Measurements from ENCODE around the gene CHP2. TPM values are rescaled to one million over a fixed set of nuclear protein-coding genes. Genes with fewer than 3 reads are reported as not detected.
"Not testable (repeated sequence)": the region's sequence is repeated elsewhere in the genome, so short reads cannot be mapped to it uniquely, and the experiment has no call there.

CHP2 gene
- total RNA-seq, 5 donors from 2014 or later (not counting 1 experiment from before 2014, with no cell fraction given): not detected

DNA sequence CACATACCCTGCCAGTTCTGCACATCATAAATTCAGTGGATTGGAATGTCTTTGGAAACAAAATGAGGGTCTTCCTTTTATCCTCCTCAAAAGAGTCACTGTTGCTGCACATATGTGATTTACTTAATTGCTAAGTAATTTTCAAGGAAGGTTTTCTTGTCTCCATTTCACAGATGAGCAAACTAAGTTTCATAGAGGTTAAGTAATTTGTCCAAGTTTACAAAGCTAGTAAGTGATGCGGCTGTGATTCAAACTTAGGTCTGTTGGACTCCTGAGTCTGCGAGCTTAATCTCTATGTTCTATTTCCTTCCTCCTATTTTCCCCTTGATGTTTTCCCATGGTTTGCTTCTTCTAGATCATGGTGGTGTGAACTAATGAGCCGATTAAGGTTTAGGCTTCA is 28.1 kb upstream of the CHP2 start:
- ATAC-seq (replicated peaks in 1 of 4): no peak
- Mint-ChIP-seq H3K36me3 (peaks cover 4% of the 10 kb centered on the region), H3K9me3 (peaks cover 0 to 10% (median 8%) of the 10 kb centered on the region in 3 donors), H3K4me3 (no peak overlapping the region), H3K27ac (no peak overlapping the region), H3K4me1 (peaks cover 3 to 6% (median 3%) of the 10 kb centered on the region in 3 donors), H3K27me3 (peaks cover 18 to 24% of the 10 kb centered on the region in 2 donors)
- CTCF ChIA-PET: no interaction called here
- DNase-seq: no peak
- WGBS (ENCODE audit: insufficient coverage): no CpG with 5 or more reads among the region's 3 CpGs
- H3K9me3 ChIP-seq: no peaks in the 10 kb centered on the region
- H3K4me3 ChIP-seq (ENCODE audit: control insufficient read depth in 1 of 2, extremely low read depth in 1 of 2, low read length in 1 of 2): no peak overlapping the region
- H3K27me3 ChIP-seq (replicated peaks in 1 of 2; ENCODE audit: control insufficient read depth in 2 of 2, extremely low read depth in 1 of 2, insufficient read depth in 2 of 2, low read length in 1 of 2): peaks cover 0 to 6% of the 10 kb centered on the region in 2 experiments
- H3K36me3 ChIP-seq (ENCODE audit: control insufficient read depth in 2 of 2, extremely low read depth in 1 of 2, insufficient read depth in 1 of 2, low read length in 1 of 2): no peaks in the 10 kb centered on the region
- no peak overlapping the region for H3K27ac ChIP-seq (ENCODE audit: low read length)
- peaks cover 0 to 4% of the 10 kb centered on the region in 2 experiments for H3K4me1 ChIP-seq (ENCODE audit: control insufficient read depth in 1 of 2, extremely low read depth in 1 of 2, insufficient read depth in 2 of 2, low read length in 2 of 2)
- POLR2A ChIA-PET: no interaction called here

DNA sequence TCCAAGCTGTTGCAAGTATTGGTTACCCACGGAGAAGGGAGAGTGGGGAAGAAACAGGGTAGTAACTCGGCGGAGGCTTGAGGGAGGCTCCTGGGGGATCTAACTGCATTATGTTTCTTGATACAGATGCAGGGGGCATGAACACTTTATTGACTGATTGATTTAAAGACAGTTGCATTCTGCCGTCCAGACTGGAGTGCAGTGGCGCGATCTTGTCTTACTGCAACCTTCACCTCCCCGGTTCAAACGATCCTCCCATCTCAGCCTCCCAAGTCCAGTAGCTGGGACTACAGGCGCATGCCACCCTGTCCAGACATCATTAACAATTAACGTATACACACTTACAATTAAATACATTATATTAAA is 26.7 kb upstream of the CHP2 start:
- peaks cover 0 to 6% of the 10 kb centered on the region in 2 experiments for H3K27me3 ChIP-seq (replicated peaks in 1 of 2; ENCODE audit: control insufficient read depth in 2 of 2, extremely low read depth in 1 of 2, insufficient read depth in 2 of 2, low read length in 1 of 2)
- no peak overlapping the region for H3K4me3 ChIP-seq (ENCODE audit: control insufficient read depth in 1 of 2, extremely low read depth in 1 of 2, low read length in 1 of 2)
- H3K36me3 ChIP-seq (ENCODE audit: control insufficient read depth in 2 of 2, extremely low read depth in 1 of 2, insufficient read depth in 1 of 2, low read length in 1 of 2): no peaks in the 10 kb centered on the region
- H3K9me3 ChIP-seq: no peaks in the 10 kb centered on the region
- no peak for ATAC-seq (replicated peaks in 1 of 4)
- Mint-ChIP-seq H3K27me3 (peaks cover 14 to 25% of the 10 kb centered on the region in 2 donors), H3K36me3 (peaks cover 1% of the 10 kb centered on the region), H3K4me3 (no peak overlapping the region), H3K9me3 (peaks cover 0 to 3% (median 2%) of the 10 kb centered on the region in 3 donors), H3K4me1 (peaks cover 3 to 6% (median 3%) of the 10 kb centered on the region in 3 donors), H3K27ac (no peak overlapping the region)
- ChIA-PET CTCF (no interaction called here), POLR2A (no interaction called here)
- no peak for DNase-seq
- H3K27ac ChIP-seq (ENCODE audit: low read length): no peak overlapping the region
- H3K4me1 ChIP-seq (ENCODE audit: control insufficient read depth in 1 of 2, extremely low read depth in 1 of 2, insufficient read depth in 2 of 2, low read length in 2 of 2): peaks cover 0 to 4% of the 10 kb centered on the region in 2 experiments
- 66% methylated on average over 8 of the region's 10 CpGs for WGBS (ENCODE audit: insufficient coverage)

- no peak overlapping the region for H3K27ac ChIP-seq (ENCODE audit: low read length)
- Mint-ChIP-seq H3K27ac (no peak overlapping the region), H3K36me3 (no peaks in the 10 kb centered on the region), H3K9me3 (no peaks in the 10 kb centered on the region), H3K4me3 (no peak overlapping the region), H3K27me3 (peaks cover 12 to 18% of the 10 kb centered on the region in 2 donors), H3K4me1 (peaks cover 3 to 7% (median 3%) of the 10 kb centered on the region in 3 donors)
- H3K27me3 ChIP-seq (replicated peaks in 1 of 2; ENCODE audit: control insufficient read depth in 2 of 2, extremely low read depth in 1 of 2, insufficient read depth in 2 of 2, low read length in 1 of 2): peaks cover 0 to 6% of the 10 kb centered on the region in 2 experiments
- ATAC-seq (replicated peaks in 1 of 4): no peak
- peaks cover 0 to 4% of the 10 kb centered on the region in 2 experiments for H3K4me1 ChIP-seq (ENCODE audit: control insufficient read depth in 1 of 2, extremely low read depth in 1 of 2, insufficient read depth in 2 of 2, low read length in 2 of 2)
- no peaks in the 10 kb centered on the region for H3K9me3 ChIP-seq
- POLR2A ChIA-PET: no interaction called here
- CTCF ChIA-PET: no interaction called here
- WGBS (ENCODE audit: insufficient coverage): 78% methylated on average over 6 of the region's 12 CpGs
- DNase-seq: no peak
- H3K4me3 ChIP-seq (ENCODE audit: control insufficient read depth in 1 of 2, extremely low read depth in 1 of 2, low read length in 1 of 2): no peak overlapping the region
- no peaks in the 10 kb centered on the region for H3K36me3 ChIP-seq (ENCODE audit: control insufficient read depth in 2 of 2, extremely low read depth in 1 of 2, insufficient read depth in 1 of 2, low read length in 1 of 2)
Measured at GRCh38 chr16:23729503-23730424, 25.1 kb upstream of the CHP2 start.

DNA sequence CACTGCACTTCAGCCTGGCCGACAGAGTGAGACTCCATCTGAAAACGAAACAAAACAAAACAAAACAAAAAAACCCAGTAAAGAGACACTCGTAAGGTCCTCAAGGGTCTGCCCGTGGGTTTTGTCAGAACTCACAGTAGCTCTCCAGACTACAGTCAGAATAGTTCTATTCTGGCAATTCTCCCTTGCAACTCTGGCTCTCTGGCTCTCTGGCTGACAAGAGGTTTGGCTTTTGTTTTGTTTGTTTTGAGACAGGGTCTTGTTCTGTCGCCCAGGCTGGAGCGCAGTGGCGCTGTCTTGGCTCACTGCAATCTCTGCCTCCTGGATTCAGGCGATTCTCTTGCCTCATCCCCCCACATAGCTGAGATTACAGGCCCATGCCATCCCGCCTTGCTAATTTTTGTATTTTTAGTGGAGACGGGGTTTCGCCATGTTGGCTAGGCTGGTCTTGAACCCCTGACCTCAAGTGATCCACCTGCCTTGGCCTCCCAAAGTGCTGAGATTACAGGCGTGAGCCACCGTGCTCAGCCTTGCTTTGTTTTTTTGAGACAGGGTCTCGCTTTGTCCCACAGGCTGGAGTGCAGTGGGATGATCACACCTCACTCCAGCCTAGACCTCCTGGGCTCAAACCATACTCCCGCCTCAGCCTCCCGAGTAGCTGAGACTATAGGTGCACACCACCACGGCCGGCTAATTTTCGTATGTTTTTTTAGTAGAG is 20.5 kb upstream of the CHP2 start:
- no peak overlapping the region for H3K4me3 Mint-ChIP-seq
- H3K27ac ChIP-seq (ENCODE audit: low read length): no peak overlapping the region
- H3K4me3 ChIP-seq (ENCODE audit: control insufficient read depth in 1 of 2, extremely low read depth in 1 of 2, low read length in 1 of 2): no peak overlapping the region
- DNase-seq: no peak
- peaks cover 0 to 3% of the 10 kb centered on the region in 2 experiments for H3K27me3 ChIP-seq (replicated peaks in 1 of 2; ENCODE audit: control insufficient read depth in 2 of 2, extremely low read depth in 1 of 2, insufficient read depth in 2 of 2, low read length in 1 of 2)
- CTCF ChIA-PET: no interaction called here
- H3K36me3 ChIP-seq (ENCODE audit: control insufficient read depth in 2 of 2, extremely low read depth in 1 of 2, insufficient read depth in 1 of 2, low read length in 1 of 2): no peaks in the 10 kb centered on the region
- ATAC-seq (replicated peaks in 1 of 4): no peak
- 81% methylated on average over 12 of the region's 19 CpGs for WGBS (ENCODE audit: insufficient coverage)
- H3K9me3 Mint-ChIP-seq: no peaks in the 10 kb centered on the region
- H3K4me1 Mint-ChIP-seq: peaks cover 2 to 6% (median 4%) of the 10 kb centered on the region in 3 donors
- no peak overlapping the region for H3K27ac Mint-ChIP-seq
- H3K4me1 ChIP-seq (ENCODE audit: control insufficient read depth in 1 of 2, extremely low read depth in 1 of 2, insufficient read depth in 2 of 2, low read length in 2 of 2): no peaks in the 10 kb centered on the region
- POLR2A ChIA-PET: interaction anchor here in 1 of 2 donors (0.6 kb wide), 1 partner anchor 329 kb away, joined by 3 read pairs; no protein-coding TSS in a partner anchor
- peaks cover 5 to 24% of the 10 kb centered on the region in 2 donors for H3K27me3 Mint-ChIP-seq
- H3K36me3 Mint-ChIP-seq: no peaks in the 10 kb centered on the region
- no peaks in the 10 kb centered on the region for H3K9me3 ChIP-seq

- POLR2A ChIA-PET: interaction anchor here in 1 of 2 donors (0.6 kb wide), 1 partner anchor 410 kb away, joined by 3 read pairs; no protein-coding TSS in a partner anchor
- H3K36me3 Mint-ChIP-seq; H3K4me1 Mint-ChIP-seq; H3K9me3 ChIP-seq; H3K4me1 ChIP-seq (ENCODE audit: control insufficient read depth in 1 of 2, extremely low read depth in 1 of 2, insufficient read depth in 2 of 2, low read length in 2 of 2); H3K4me3 ChIP-seq (ENCODE audit: control insufficient read depth in 1 of 2, extremely low read depth in 1 of 2, low read length in 1 of 2); DNase-seq; ATAC-seq (replicated peaks in 1 of 4); H3K27ac ChIP-seq (ENCODE audit: low read length); H3K4me3 Mint-ChIP-seq; H3K36me3 ChIP-seq (ENCODE audit: control insufficient read depth in 2 of 2, extremely low read depth in 1 of 2, insufficient read depth in 1 of 2, low read length in 1 of 2); H3K9me3 Mint-ChIP-seq; H3K27ac Mint-ChIP-seq; CTCF ChIA-PET: not testable (repeated sequence)
- peaks cover 0 to 12% of the 10 kb centered on the region in 2 experiments for H3K27me3 ChIP-seq (replicated peaks in 1 of 2; ENCODE audit: control insufficient read depth in 2 of 2, extremely low read depth in 1 of 2, insufficient read depth in 2 of 2, low read length in 1 of 2)
- WGBS (ENCODE audit: insufficient coverage): no CpG with 5 or more reads among the region's 1 CpG
- H3K27me3 Mint-ChIP-seq: peaks cover 7 to 22% of the 10 kb centered on the region in 2 donors
Measured at GRCh38 chr16:23737423-23738028, 17.3 kb upstream of the CHP2 start.

DNA sequence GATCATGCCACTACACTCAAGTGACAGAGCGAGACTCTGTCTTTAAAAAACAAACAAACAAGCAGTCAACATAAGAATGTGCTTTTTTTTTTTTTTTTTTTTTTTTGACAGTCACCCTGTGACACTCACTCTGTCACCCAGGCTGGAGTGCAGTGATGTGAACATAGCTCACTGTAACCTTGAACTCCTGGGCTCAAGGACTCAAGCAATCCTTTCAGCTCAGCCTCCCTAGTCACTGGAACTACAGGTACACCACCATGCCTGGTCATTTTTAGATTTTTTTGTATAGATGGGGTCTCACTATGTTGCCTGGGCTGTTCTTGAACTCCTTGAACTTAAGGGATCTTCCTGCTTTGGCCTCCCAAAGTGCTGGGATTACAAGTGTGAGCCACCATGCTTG is 15.3 kb upstream of the CHP2 start:
- ATAC-seq (replicated peaks in 1 of 4): no peak

More for the DNA sequence above, 15.3 kb upstream of the CHP2 start:
- Histone ChIP-seq H3K36me3 (ENCODE audit: control insufficient read depth in 2 of 2, extremely low read depth in 1 of 2, insufficient read depth in 1 of 2, low read length in 1 of 2) (no peaks in the 10 kb centered on the region), H3K27me3 (replicated peaks in 1 of 2; ENCODE audit: control insufficient read depth in 2 of 2, extremely low read depth in 1 of 2, insufficient read depth in 2 of 2, low read length in 1 of 2) (peaks cover 3 to 22% of the 10 kb centered on the region in 2 experiments), H3K9me3 (no peaks in the 10 kb centered on the region), H3K4me1 (ENCODE audit: control insufficient read depth in 1 of 2, extremely low read depth in 1 of 2, insufficient read depth in 2 of 2, low read length in 2 of 2) (no peaks in the 10 kb centered on the region), H3K4me3 (ENCODE audit: control insufficient read depth in 1 of 2, extremely low read depth in 1 of 2, low read length in 1 of 2) (no peak overlapping the region), H3K27ac (ENCODE audit: low read length) (no peak overlapping the region)
- Mint-ChIP-seq H3K4me3 (no peak overlapping the region), H3K27ac (no peak overlapping the region), H3K9me3 (no peaks in the 10 kb centered on the region), H3K27me3 (peaks cover 19 to 39% of the 10 kb centered on the region in 2 donors), H3K4me1 (peaks cover 2 to 6% (median 4%) of the 10 kb centered on the region in 3 donors), H3K36me3 (no peaks in the 10 kb centered on the region)
- no CpG with 5 or more reads among the region's 1 CpG for WGBS (ENCODE audit: insufficient coverage)
- DNase-seq: no peak
- POLR2A ChIA-PET: interaction anchor here in 1 of 2 donors (0.6 kb wide), 1 partner anchor 538 kb away, joined by 3 read pairs; no protein-coding TSS in a partner anchor
- CTCF ChIA-PET: no interaction called here
